H54 (cell line): ENCODE data around the gene AGPS.
A peak's percentile ranks its signal among the peaks of the same experiment; 100 is the strongest.

Source experiments
- DNase-seq: peaks from one replicate; pipeline ENCODE4 v3.0.0; 2011; ENCODE audit warnings: low spot score, mixed read lengths; ENCODE audit not compliant: insufficient read length
- FAIRE-seq: peaks from 3 replicates; lab custom pipeline; 2011; peaks lifted over from hg19 to GRCh38; lab: Jason Lieb, UNC
- POLR2A ChIP-seq: IDR thresholded peaks from 2 replicates; pipeline ENCODE4 v1.6.1; 2011; ENCODE audit warnings: low read depth, mild to moderate bottlenecking, low read length

The AGPS gene

GRCh38 chr2:177489719-177490301 lies 97.2 kb downstream of the AGPS start:
- no peak for TF ChIP-seq POLR2A
- DNase-seq: no peak
- FAIRE-seq: peak; percentile 72

DNA sequence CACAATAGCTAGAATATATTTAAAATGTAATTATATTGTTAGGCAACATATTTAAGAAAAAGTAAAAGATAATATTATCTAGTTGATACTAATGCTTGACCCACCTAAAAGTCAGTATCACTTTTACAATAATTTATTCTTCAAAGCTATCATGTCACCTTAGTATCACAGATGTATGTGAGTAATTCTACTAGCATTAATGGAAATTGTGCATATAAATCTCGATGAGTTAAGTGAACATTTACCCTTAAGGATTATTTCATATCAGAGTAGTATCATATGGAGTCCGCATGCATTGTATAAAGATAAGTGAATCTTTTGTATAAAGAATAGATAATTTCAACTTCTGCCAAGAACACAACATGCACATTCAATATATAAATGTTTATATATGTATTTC lies 103.4 kb downstream of the AGPS start:
- no peak for DNase-seq
- TF ChIP-seq POLR2A: no peak
- FAIRE-seq: no peak

- FAIRE-seq: no peak
- TF ChIP-seq POLR2A: no peak
- no peak for DNase-seq
Observed at GRCh38 chr2:177496921-177497320, 104.3 kb downstream of the AGPS start.

DNA sequence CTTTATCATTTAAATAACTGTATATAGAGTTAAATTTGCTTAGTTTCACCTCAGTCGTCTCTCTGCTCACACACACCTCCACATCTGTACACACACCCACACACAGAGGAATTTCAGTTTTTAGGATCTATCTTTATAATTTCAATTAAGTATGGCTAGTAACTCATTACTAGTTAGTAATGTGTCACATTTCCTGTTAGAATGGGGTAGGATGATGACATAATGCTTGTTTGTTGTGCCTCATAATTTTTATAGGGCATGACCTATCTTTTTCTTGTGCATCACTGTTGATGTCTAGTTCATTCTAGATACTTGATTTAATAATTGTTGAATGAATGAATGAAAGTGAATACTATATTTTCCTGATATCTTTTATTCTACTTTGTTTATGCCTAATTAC lies 108.6 kb downstream of the AGPS start:
- DNase-seq (no peak), FAIRE-seq (no peak)
- no peak for TF ChIP-seq POLR2A

GRCh38 chr2:177506505-177506904 lies 113.9 kb downstream of the AGPS start:
- TF ChIP-seq POLR2A: no peak
- DNase-seq (no peak), FAIRE-seq (no peak)

DNA sequence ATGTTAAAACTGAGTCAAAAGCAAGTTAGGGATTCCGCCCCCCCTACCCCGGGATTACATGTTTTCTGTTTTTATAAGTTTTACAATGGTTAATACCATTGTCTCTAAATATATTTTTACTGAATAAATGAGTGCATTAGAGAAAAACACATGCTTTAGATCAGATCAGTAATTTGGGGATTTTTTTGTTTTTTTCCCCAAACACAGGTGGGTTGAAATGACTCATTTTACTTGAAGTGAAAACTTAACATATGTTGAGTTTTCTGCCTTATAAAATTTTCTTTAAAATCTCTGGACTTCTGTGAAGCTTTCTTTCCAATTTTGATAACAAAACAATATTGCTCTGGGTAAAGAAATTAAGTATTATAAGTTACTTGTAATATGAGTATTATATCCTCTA lies 114.4 kb downstream of the AGPS start:
- DNase-seq: no peak
- TF ChIP-seq POLR2A: no peak
- no peak for FAIRE-seq

DNA sequence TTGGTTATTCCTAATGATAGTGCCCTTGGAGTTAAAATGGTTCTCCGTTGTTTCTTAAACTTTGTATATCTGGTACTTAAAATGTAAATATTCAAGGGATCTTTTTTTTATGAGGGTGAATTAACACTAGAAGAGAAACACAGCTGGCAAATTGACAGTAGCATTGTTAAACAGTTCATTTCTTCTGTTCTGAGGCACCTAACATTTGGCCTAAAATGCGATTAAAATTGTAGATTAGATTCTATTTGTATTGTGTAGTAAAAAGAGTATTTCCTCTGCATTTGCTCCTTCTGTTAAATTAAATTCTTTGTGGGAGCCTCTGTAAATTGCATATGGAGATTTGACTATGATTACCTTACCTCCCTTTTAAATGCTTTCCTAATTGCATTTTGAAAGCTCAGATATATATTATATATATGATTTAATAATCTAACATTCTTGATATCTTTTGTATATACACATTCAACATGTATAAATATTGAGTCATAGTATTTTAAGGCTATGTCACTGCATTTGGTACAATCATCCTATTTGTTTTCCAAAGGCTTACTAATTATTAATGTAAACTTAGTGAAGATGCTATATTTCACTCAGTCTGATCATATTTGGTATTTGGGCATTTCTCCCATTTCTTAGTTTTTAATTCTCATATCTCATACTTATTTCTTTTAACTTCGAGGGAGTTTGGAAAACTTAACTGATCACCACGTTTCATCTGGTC lies 124.4 kb downstream of the AGPS start:
- FAIRE-seq (no peak), DNase-seq (no peak)
- no peak for TF ChIP-seq POLR2A

GRCh38 chr2:177518754-177519153 lies 126.2 kb downstream of the AGPS start:
- no peak for TF ChIP-seq POLR2A
- no peak for FAIRE-seq

GRCh38 chr2:177519534-177520115 lies 127.1 kb downstream of the AGPS start:
- no peak for TF ChIP-seq POLR2A
- FAIRE-seq (no peak), DNase-seq (no peak)

More at GRCh38 chr2:177518754-177519153, 126.2 kb downstream of the AGPS start:
- DNase-seq: no peak

DNA sequence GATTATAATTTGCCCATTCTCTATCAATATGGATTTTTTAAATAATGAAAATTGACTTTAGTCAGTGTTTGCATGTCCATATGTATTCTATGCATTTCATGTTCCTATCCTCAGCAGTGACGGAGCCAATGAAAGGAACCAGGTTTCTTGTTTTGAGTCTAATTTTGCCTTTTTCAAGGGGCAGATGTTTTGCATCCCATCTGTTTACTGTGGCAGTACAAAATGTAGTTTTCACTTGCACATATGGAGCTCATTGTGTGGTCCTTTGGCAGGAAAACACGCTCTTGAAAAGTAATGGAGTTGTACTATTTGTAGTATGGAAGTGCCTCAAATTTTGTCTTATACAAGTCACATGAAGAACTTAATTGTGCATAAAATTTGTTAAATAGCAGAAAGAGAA lies 127.8 kb downstream of the AGPS start:
- FAIRE-seq (no peak), DNase-seq (no peak)
- TF ChIP-seq POLR2A: no peak

- no peak for TF ChIP-seq POLR2A
- FAIRE-seq (no peak), DNase-seq (no peak)
Observed at GRCh38 chr2:177523781-177524180, 131.2 kb downstream of the AGPS start.

DNA sequence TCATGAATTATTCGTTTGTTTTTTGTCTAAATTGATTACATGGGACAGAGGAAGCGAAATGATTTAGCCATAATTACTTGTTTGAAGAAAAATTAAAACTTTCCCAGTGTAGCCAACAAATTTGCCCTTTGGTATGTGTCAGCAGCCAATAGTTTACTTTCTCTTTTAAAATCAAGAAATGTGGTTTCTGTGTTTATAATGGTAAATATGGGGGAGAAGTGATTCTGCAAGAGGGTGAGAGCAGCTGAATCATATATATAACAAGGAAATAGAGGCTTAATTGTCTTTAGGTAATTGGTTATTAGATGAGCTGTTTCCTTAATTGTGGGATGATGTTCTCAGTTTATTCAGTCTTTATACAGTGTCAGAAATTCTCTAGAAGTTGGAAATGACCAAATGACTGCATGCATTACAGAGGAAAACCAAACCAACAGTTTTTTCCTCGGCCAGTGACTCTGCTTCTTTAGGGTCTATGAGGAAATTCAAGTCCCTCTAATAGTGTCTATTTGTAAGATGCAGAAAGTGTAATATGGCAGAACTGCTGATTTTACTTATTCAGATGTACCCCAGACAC lies 132.9 kb downstream of the AGPS start:
- FAIRE-seq: no peak
- DNase-seq: no peak
- no peak for TF ChIP-seq POLR2A

GRCh38 chr2:177528351-177528933 lies 135.9 kb downstream of the AGPS start:
- TF ChIP-seq POLR2A: no peak
- DNase-seq (no peak), FAIRE-seq (no peak)

DNA sequence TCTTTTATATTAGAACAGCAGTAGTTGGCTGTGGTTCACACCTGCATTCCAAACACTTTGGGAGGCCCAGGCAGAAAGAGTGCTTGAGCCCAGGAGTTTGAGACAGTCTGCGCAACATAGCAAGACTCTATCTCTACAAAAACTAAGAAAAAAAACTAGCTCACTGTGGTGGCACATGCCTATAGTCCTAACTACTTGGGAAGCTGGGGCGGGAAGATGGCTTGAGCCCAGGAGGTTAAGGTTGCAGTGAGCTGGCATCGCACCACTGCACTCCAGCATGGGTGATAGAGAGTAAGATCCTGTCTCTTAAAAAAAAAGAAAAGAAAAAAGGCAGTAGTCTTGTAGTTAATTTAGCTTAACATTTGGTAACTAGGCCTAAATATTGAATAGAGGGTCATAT lies 136.6 kb downstream of the AGPS start:
- no peak for TF ChIP-seq POLR2A
- DNase-seq (no peak), FAIRE-seq (no peak)
